CD8-positive, alpha-beta memory T cell (primary cell): ENCODE measurements around the gene TBC1D8. TPM values are rescaled to one million over a fixed set of nuclear protein-coding genes. Genes with fewer than 3 reads are reported as not detected.

ENCODE experiments used
- CTCF ChIA-PET: fragments of 350-600 bp; sonication (Branson Sonifier 250); formaldehyde crosslinking; loops from one replicate; lab custom pipeline; 2021; ENCODE audit warnings: antibody characterized with exemption; lab: Charles Lee
- POLR2A ChIA-PET: fragments of 350-600 bp; sonication (Branson Sonifier 250); formaldehyde crosslinking; loops from one replicate; lab custom pipeline; 2021; ENCODE audit warnings: antibody characterized with exemption; lab: Charles Lee
- DNase-seq, 5 donors: peaks; one replicate each; pipeline versions ENCODE4 v3.0.0 to v3.0.0-alpha.2; 2020 to 2022; ENCODE audit warnings: mixed read lengths in 1 of 5
- H3K27ac ChIP-seq: one replicate; pipeline ENCODE4 v1.7.0; 2013; ENCODE audit warnings: low read depth, mild to moderate bottlenecking, low read length, moderate library complexity
- H3K27me3 ChIP-seq: 2 replicates; pipeline ENCODE4 v1.7.0; 2013; ENCODE audit warnings: low read length, mild to moderate bottlenecking; ENCODE audit not compliant: insufficient read depth, poor library complexity, severe bottlenecking
- H3K36me3 ChIP-seq: 2 replicates; pipeline ENCODE4 v1.7.0; 2013; ENCODE audit warnings: mild to moderate bottlenecking, low read length, moderate library complexity; ENCODE audit not compliant: insufficient read depth
- H3K4me1 ChIP-seq: 2 replicates; pipeline ENCODE4 v1.7.0; 2013; ENCODE audit warnings: mild to moderate bottlenecking, low read length, moderate library complexity; ENCODE audit not compliant: insufficient read depth
- H3K4me3 ChIP-seq: 2 replicates; pipeline ENCODE4 v1.7.0; 2013; ENCODE audit warnings: mild to moderate bottlenecking, low read length
- H3K9me3 ChIP-seq: 2 replicates; pipeline ENCODE4 v1.7.0; 2013; ENCODE audit warnings: mild to moderate bottlenecking, low read length
- H3K27ac Mint-ChIP-seq, 8 donors: one replicate each; pipeline ENCODE4 v1.8.0; 2020 to 2021; ENCODE audit warnings: mixed read lengths in 8 of 8, mild to moderate bottlenecking in 6 of 8, inconsistent platforms in 3 of 8, moderate library complexity in 3 of 8
- H3K27me3 Mint-ChIP-seq, 2 donors: one replicate each; pipeline ENCODE4 v1.8.0; 2020 to 2021; ENCODE audit warnings: mixed read lengths in 2 of 2, mild to moderate bottlenecking in 1 of 2, moderate library complexity in 1 of 2
- H3K36me3 Mint-ChIP-seq, 3 donors: one replicate each; pipeline ENCODE4 v1.8.0; 2020 to 2021; ENCODE audit warnings: mixed read lengths in 3 of 3, inconsistent platforms in 1 of 3, mild to moderate bottlenecking in 1 of 3
- H3K4me1 Mint-ChIP-seq, 3 donors: one replicate each; pipeline ENCODE4 v1.8.0; 2020 to 2021; ENCODE audit warnings: mixed read lengths in 3 of 3, inconsistent platforms in 1 of 3, mild to moderate bottlenecking in 1 of 3
- H3K4me3 Mint-ChIP-seq, 7 donors: one replicate each; pipeline ENCODE4 v1.8.0; 2020 to 2021; ENCODE audit warnings: mixed read lengths in 7 of 7, mild to moderate bottlenecking in 6 of 7, moderate library complexity in 4 of 7, inconsistent platforms in 2 of 7
- H3K9me3 Mint-ChIP-seq, 5 donors: one replicate each; pipeline ENCODE4 v1.8.0; 2020 to 2022; ENCODE audit warnings: mixed read lengths in 5 of 5, mild to moderate bottlenecking in 3 of 5, moderate library complexity in 2 of 5, inconsistent platforms in 1 of 5
- polyA plus RNA-seq: library from polyadenylated mRNA; unstranded; fragments of 300-500 nt; fragmentation: Illumina TruSeq; gene quantifications from one replicate; pipeline ENCODE4 v1.2.3, GENCODE V29; 2021
- total RNA-seq, 2 experiments: library from RNA; stranded (reverse); gene quantifications; one replicate each; pipeline ENCODE4 v1.2.3, GENCODE V29; 2021

TBC1D8 gene
- total and polyA plus RNA-seq, 3 experiments from 2014 or later = 0.55 to 0.89 (median 0.69) TPM

GRCh38 chr2:101004620-101005325, 146.4 kb downstream of the TBC1D8 start:
- CTCF ChIA-PET = interaction anchor here (0.8 to 1.5 kb wide), 2 partner anchors 22 to 248 kb away, joined by 3 read pairs; partner anchors contain the start of gene CNOT11
- peaks cover 27% of the 10 kb centered on the region for H3K4me1 ChIP-seq
- POLR2A ChIA-PET = interaction anchor here (0.7 kb wide), 1 partner anchor 641 kb away, joined by 3 read pairs; no protein-coding TSS in a partner anchor
- H3K27ac ChIP-seq = no peak overlapping the region
- Mint-ChIP-seq H3K36me3 (peaks cover 0 to 72% (median 22%) of the 10 kb centered on the region in 3 donors), H3K4me1 (peaks cover 53 to 72% (median 69%) of the 10 kb centered on the region in 3 donors), H3K4me3 (peak overlapping the region; percentile 2 to 98 (median 62)), H3K27me3 (no peaks in the 10 kb centered on the region), H3K9me3 (no peaks in the 10 kb centered on the region), H3K27ac (peak overlapping the region; percentile 13 to 99 (median 97))
- no peaks in the 10 kb centered on the region for H3K27me3 ChIP-seq
- H3K36me3 ChIP-seq = peaks cover 49% of the 10 kb centered on the region
- no peak for DNase-seq
- no peaks in the 10 kb centered on the region for H3K9me3 ChIP-seq
- no peak overlapping the region for H3K4me3 ChIP-seq

GRCh38 chr2:101003278-101003775, 147.9 kb downstream of the TBC1D8 start:
- Mint-ChIP-seq H3K4me1 (peaks cover 49 to 68% (median 60%) of the 10 kb centered on the region in 3 donors), H3K27me3 (no peaks in the 10 kb centered on the region), H3K9me3 (no peaks in the 10 kb centered on the region), H3K4me3 (peak overlapping the region; percentile 93 to 100 (median 96)), H3K36me3 (peaks cover 0 to 62% (median 20%) of the 10 kb centered on the region in 3 donors), H3K27ac (peak overlapping the region; percentile 92 to 99 (median 98))
- peak overlapping the region; percentile 94 for H3K4me3 ChIP-seq
- ChIA-PET POLR2A (interaction anchor here (0.8 to 2.4 kb wide), 4 partner anchors 147 to 441 kb away, joined by 3 to 25 read pairs (median 4); partner anchors contain the start of genes CNOT11, PDCL3 and TBC1D8), CTCF (interaction anchor here (1.4 kb wide), 1 partner anchor 9 kb away, joined by 7 read pairs; no protein-coding TSS in a partner anchor)
- H3K36me3 ChIP-seq = peaks cover 49% of the 10 kb centered on the region
- H3K27ac ChIP-seq = peak overlapping the region; percentile 89
- no peaks in the 10 kb centered on the region for H3K9me3 ChIP-seq
- H3K4me1 ChIP-seq = peaks cover 27% of the 10 kb centered on the region
- DNase-seq = no peak
- H3K27me3 ChIP-seq = no peaks in the 10 kb centered on the region

- H3K27me3 Mint-ChIP-seq = no peaks in the 10 kb centered on the region
- no peaks in the 10 kb centered on the region for H3K9me3 ChIP-seq
- H3K4me3 ChIP-seq = peak overlapping the region; percentile 94
- no peaks in the 10 kb centered on the region for H3K27me3 ChIP-seq
- no peak for DNase-seq
- peaks cover 0 to 56% (median 18%) of the 10 kb centered on the region in 3 donors for H3K36me3 Mint-ChIP-seq
- ChIA-PET POLR2A (interaction anchor here (0.8 to 2.4 kb wide), 6 partner anchors 148 to 440 kb away, joined by 3 to 25 read pairs (median 4); partner anchors contain the start of genes CNOT11, PDCL3 and TBC1D8), CTCF (interaction anchor here (1.1 to 1.5 kb wide), 6 partner anchors 10 to 440 kb away, joined by 4 to 7 read pairs (median 6); partner anchors contain the start of gene PDCL3)
- H3K4me3 Mint-ChIP-seq = peak overlapping the region; percentile 93 to 100 (median 96)
- peaks cover 49% of the 10 kb centered on the region for H3K36me3 ChIP-seq
- H3K4me1 Mint-ChIP-seq = peaks cover 46 to 62% (median 54%) of the 10 kb centered on the region in 3 donors
- H3K27ac ChIP-seq = peak overlapping the region; percentile 89
- peak overlapping the region; percentile 92 to 99 (median 98) for H3K27ac Mint-ChIP-seq
- no peaks in the 10 kb centered on the region for H3K9me3 Mint-ChIP-seq
- peaks cover 27% of the 10 kb centered on the region for H3K4me1 ChIP-seq
These were observed 148.5 kb downstream of the TBC1D8 start for GRCh38 chr2:101002562-101003277.

- Histone ChIP-seq H3K36me3 (peaks cover 41% of the 10 kb centered on the region), H3K27me3 (no peaks in the 10 kb centered on the region), H3K9me3 (no peaks in the 10 kb centered on the region), H3K4me1 (peaks cover 27% of the 10 kb centered on the region), H3K27ac (peak within 1 kb of the TSS; percentile 89), H3K4me3 (peak within 1 kb of the TSS; percentile 94)
- Mint-ChIP-seq H3K4me3 (peak within 1 kb of the TSS; percentile 93 to 100 (median 96)), H3K9me3 (no peaks in the 10 kb centered on the region), H3K27ac (peak within 1 kb of the TSS; percentile 92 to 99 (median 98)), H3K36me3 (peaks cover 0 to 48% (median 16%) of the 10 kb centered on the region in 3 donors), H3K27me3 (no peaks in the 10 kb centered on the region), H3K4me1 (peaks cover 41 to 54% (median 46%) of the 10 kb centered on the region in 3 donors)
- CTCF ChIA-PET = interaction anchor here (1.1 to 1.5 kb wide), 8 partner anchors 11 to 439 kb away, joined by 4 to 7 read pairs (median 5); partner anchors contain the start of gene PDCL3
- POLR2A ChIA-PET = interaction anchor here (0.6 to 2.4 kb wide), 7 partner anchors 77 to 439 kb away, joined by 3 to 25 read pairs (median 4); partner anchors contain the start of genes CNOT11, PDCL3, RNF149 and TBC1D8
- peak; percentile 93 to 98 (median 94) for DNase-seq
These were observed 149.3 kb downstream of the TBC1D8 start, which contains the start of gene RPL31 for GRCh38 chr2:101001691-101002561. Gene RPL31, plus strand, starts transcription at chr2:101002289. Its CDS starts 413 bp downstream, at chr2:101002702.

GRCh38 chr2:100999995-101000394, 151.2 kb downstream of the TBC1D8 start:
- peak overlapping the region in 4 of 7 donors; percentile 8 to 82 (median 61) for H3K4me3 Mint-ChIP-seq
- ChIA-PET POLR2A (no interaction called here), CTCF (interaction anchor here (0.7 to 1.4 kb wide), 2 partner anchors 10 to 205 kb away, joined by 3 read pairs; no protein-coding TSS in a partner anchor)

GRCh38 chr2:100998235-100998573, 153.0 kb downstream of the TBC1D8 start:
- H3K27me3 Mint-ChIP-seq = peaks cover 2 to 4% of the 10 kb centered on the region in 2 donors
- no peaks in the 10 kb centered on the region for H3K9me3 Mint-ChIP-seq
- H3K4me3 Mint-ChIP-seq = no peak overlapping the region
- H3K4me1 Mint-ChIP-seq = peaks cover 13 to 17% (median 14%) of the 10 kb centered on the region in 3 donors
- DNase-seq = no peak
- Histone ChIP-seq H3K36me3 (peaks cover 5% of the 10 kb centered on the region), H3K9me3 (no peaks in the 10 kb centered on the region), H3K27me3 (no peaks in the 10 kb centered on the region), H3K4me3 (no peak overlapping the region), H3K4me1 (peaks cover 9% of the 10 kb centered on the region), H3K27ac (no peak overlapping the region)
- H3K27ac Mint-ChIP-seq = no peak overlapping the region
- CTCF ChIA-PET = interaction anchor here (0.9 kb wide), 1 partner anchor 14 kb away, joined by 3 read pairs; no protein-coding TSS in a partner anchor
- POLR2A ChIA-PET = no interaction called here
- H3K36me3 Mint-ChIP-seq = peaks cover 0 to 11% (median 2%) of the 10 kb centered on the region in 3 donors

More at GRCh38 chr2:100999995-101000394, 151.2 kb downstream of the TBC1D8 start:
- H3K36me3 ChIP-seq = peaks cover 23% of the 10 kb centered on the region
- no peak overlapping the region for H3K27ac ChIP-seq
- H3K4me1 Mint-ChIP-seq = peaks cover 30 to 35% (median 32%) of the 10 kb centered on the region in 3 donors
- no peaks in the 10 kb centered on the region for H3K9me3 Mint-ChIP-seq
- H3K4me1 ChIP-seq = peaks cover 27% of the 10 kb centered on the region
- no peak overlapping the region for H3K4me3 ChIP-seq
- peaks cover 0 to 29% (median 13%) of the 10 kb centered on the region in 3 donors for H3K36me3 Mint-ChIP-seq
- H3K9me3 ChIP-seq = no peaks in the 10 kb centered on the region
- H3K27me3 ChIP-seq = no peaks in the 10 kb centered on the region
- peak overlapping the region in 4 of 8 donors; percentile 17 to 72 (median 43) for H3K27ac Mint-ChIP-seq
- H3K27me3 Mint-ChIP-seq = peaks cover 0 to 2% of the 10 kb centered on the region in 2 donors
- no peak for DNase-seq
